DMS53 treated with DMSO at 0.1 percent for 48 hours (cell line): ENCODE data around the gene LARGE2.

Source experiments
- DNase-seq: peaks from one replicate; lab custom pipeline; 2025; ENCODE audit not compliant: unreplicated experiment; lab: John Stamatoyannopoulos, UW

The LARGE2 gene

GRCh38 chr11:45928535-45929215 is 6.2 kb downstream of the LARGE2 start:
- no peak for DNase-seq

- peak; percentile 29 for DNase-seq
Observed at GRCh38 chr11:45929486-45930030, 7.1 kb downstream of the LARGE2 start.

DNA sequence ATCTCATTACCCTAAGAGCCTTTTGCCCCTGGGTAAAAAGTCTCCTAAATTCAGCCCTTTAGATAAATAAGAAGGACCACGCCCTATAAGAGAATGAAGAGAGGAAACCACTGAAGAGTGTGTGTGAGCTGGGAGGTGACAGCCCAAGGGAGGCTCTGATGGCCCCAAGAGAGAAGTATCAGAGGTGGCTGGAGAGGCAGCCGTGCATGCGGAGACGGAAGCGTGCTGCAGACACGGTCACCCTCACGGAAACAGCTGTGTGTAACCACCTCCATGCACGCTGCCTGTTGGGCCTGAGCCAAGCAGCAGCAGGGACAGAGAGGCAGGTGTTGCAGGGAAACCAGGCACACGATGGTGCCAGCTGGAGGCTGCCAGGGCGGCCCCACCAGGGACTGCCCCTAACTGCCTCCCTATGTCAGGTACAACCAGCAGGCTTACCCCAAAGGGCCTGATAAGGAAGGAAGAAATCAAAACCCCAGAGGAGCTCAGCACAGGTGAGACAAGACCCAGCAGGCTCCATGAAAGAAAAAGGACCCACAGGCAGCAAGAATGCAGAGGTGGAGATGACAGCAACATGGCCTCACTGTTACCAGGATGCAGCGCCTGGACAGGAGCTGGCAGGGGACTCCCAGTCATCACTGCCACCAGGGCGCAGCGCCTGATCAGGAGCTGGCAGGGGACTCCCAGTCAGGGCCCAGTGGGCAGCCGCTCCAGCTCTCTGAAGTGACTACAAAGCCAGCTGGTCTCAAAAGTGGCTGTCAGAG is 7.8 kb downstream of the LARGE2 start:
- DNase-seq: peak; percentile 79

- no peak for DNase-seq
Observed at GRCh38 chr11:45930951-45931570, 8.6 kb downstream of the LARGE2 start.

- no peak for DNase-seq
Observed at GRCh38 chr11:45931739-45932138, 9.3 kb downstream of the LARGE2 start.

DNA sequence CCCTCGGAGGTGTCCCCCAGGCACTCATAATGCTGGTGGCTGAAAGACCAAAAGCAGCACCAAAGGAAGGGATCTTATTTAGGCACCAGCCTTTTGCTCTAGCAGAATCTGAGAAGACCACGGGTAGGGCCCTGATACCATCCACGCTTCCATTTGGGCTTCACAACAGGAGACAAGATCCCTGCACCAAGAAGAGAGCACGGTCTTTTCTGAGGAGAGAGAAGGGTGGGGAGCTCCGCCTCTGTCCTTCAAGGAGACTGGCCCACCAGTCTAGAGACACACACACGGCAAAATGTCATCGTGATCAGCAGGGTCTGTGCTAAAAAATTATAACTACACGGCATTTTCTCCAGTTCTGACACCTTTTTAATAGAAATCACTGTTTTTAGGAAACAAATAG is 9.8 kb downstream of the LARGE2 start:
- DNase-seq: no peak

- no peak for DNase-seq
Observed at GRCh38 chr11:45933131-45933831, 10.8 kb downstream of the LARGE2 start.

GRCh38 chr11:45933846-45934579 is 11.6 kb downstream of the LARGE2 start:
- DNase-seq: no peak

GRCh38 chr11:45934580-45935318 is 12.3 kb downstream of the LARGE2 start:
- no peak for DNase-seq

- no peak for DNase-seq
Observed at GRCh38 chr11:45935349-45936064, 13.1 kb downstream of the LARGE2 start.

- DNase-seq: no peak
Observed at GRCh38 chr11:45936511-45937054, 14.1 kb downstream of the LARGE2 start.

- no peak for DNase-seq
Observed at GRCh38 chr11:45937916-45938315, 15.5 kb downstream of the LARGE2 start.

- no peak for DNase-seq
Observed at GRCh38 chr11:45939836-45940235, 17.4 kb downstream of the LARGE2 start.

GRCh38 chr11:45941285-45941684 is 18.8 kb downstream of the LARGE2 start:
- DNase-seq: no peak

DNA sequence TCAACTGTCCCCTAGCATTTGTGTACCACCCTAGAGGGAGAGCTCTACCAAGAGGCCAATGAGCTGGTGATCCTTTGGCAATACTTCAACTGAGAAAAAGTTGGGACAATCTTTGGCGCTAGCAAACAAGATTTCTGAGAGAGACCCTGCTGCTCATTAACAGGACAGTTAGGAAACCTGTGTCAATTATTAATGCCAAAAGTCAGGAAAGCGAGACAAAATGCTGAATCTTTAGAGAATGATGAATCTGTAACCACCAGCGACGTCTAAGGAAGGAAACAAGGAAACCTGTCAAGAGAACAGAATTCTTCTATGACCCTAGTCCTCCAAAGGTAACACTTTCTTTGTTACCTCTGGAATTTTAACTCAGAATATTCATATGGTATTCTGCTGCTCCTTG is 19.9 kb downstream of the LARGE2 start:
- no peak for DNase-seq

GRCh38 chr11:45945397-45945999 is 23.0 kb downstream of the LARGE2 start:
- no peak for DNase-seq

- DNase-seq: no peak
Observed at GRCh38 chr11:45947885-45948284, 25.4 kb downstream of the LARGE2 start.

- DNase-seq: no peak
Observed at GRCh38 chr11:45948356-45948755, 25.9 kb downstream of the LARGE2 start.

GRCh38 chr11:45949992-45950407 is 27.5 kb downstream of the LARGE2 start:
- no peak for DNase-seq
